SK-N-SH (cell line): ENCODE results near the gene FRMD8. TPM values are rescaled to one million over a fixed set of nuclear protein-coding genes. Genes with fewer than 3 reads are reported as not detected.
A peak's percentile ranks its signal among the peaks of the same experiment; 100 is the strongest.

ENCODE experiments used
- CTCF ChIA-PET: fragments of 300-600, 350-600 bp; formaldehyde crosslinking; extraction: SDS; loops from one replicate; lab custom pipeline; 2021; lab: Yijun Ruan, JAX
- POLR2A ChIA-PET: fragments of 350-600 bp; sonication (Branson Sonifier 250); formaldehyde crosslinking; extraction: SDS; loops from one replicate; lab custom pipeline; 2020; ENCODE audit warnings: antibody characterized with exemption, inconsistent platforms; lab: Yijun Ruan, JAX
- DNase-seq: peaks from one replicate; pipeline ENCODE4 v3.0.0; 2012
- H2AFZ ChIP-seq: fragments of 200-600 bp; sonication (generic); 2 replicates; pipeline ENCODE4 v1.8.1; 2016; ENCODE audit warnings: antibody characterized with exemption, mild to moderate bottlenecking, low read depth
- H3F3A ChIP-seq: fragments of 200-600 bp; sonication (generic); replicated peaks from 2 replicates; pipeline ENCODE3; 2016; ENCODE audit warnings: antibody characterized with exemption, mild to moderate bottlenecking; ENCODE audit not compliant: insufficient read depth
- H3K27ac ChIP-seq, 2 experiments: fragments of 200-500 bp in 1 of 2; fragments of 200-600 bp in 1 of 2; sonication (Bioruptor generic) in 1 of 2; sonication (generic), shearing (Covaris generic) in 1 of 2; 2 replicates each; pipeline versions ENCODE4 v1.5.1 to v1.6.1; 2014 to 2016; ENCODE audit warnings: low read depth in 2 of 2, inconsistent platforms in 1 of 2, low read length in 1 of 2, mild to moderate bottlenecking in 1 of 2, mixed read lengths in 1 of 2
- H3K27me3 ChIP-seq: fragments of 200-600 bp; sonication (generic), shearing (Covaris generic); 2 replicates; pipeline ENCODE4 v1.6.1; 2016; ENCODE audit warnings: mixed run types; ENCODE audit not compliant: insufficient read depth
- H3K36me3 ChIP-seq, 2 experiments: fragments of 200-500 bp in 1 of 2; fragments of 200-600 bp in 1 of 2; sonication (Bioruptor generic) in 1 of 2; sonication (generic) in 1 of 2; replicated peaks in 1 of 2; 2 replicates each; pipeline versions ENCODE3 to v1.5.1; 2014 to 2016; ENCODE audit warnings: low read length in 1 of 2, mild to moderate bottlenecking in 1 of 2; ENCODE audit not compliant: insufficient read depth in 2 of 2, control insufficient read depth in 1 of 2
- H3K4me1 ChIP-seq, 2 experiments: fragments of 200-500 bp in 1 of 2; fragments of 200-600 bp in 1 of 2; sonication (Bioruptor generic) in 1 of 2; sonication (generic), shearing (Covaris generic) in 1 of 2; 2 replicates each; pipeline versions ENCODE4 v1.5.1 to v1.6.1; 2014 to 2016; ENCODE audit warnings: low read depth in 1 of 2, low read length in 1 of 2, mixed run types in 1 of 2; ENCODE audit not compliant: insufficient read depth in 2 of 2, control insufficient read depth in 1 of 2
- H3K4me2 ChIP-seq: fragments of 200-600 bp; sonication (generic), shearing (Covaris generic); 2 replicates; pipeline ENCODE4 v1.6.1; 2017; ENCODE audit warnings: mixed run types
- H3K4me3 ChIP-seq, 2 experiments: fragments of 200-500 bp in 1 of 2; fragments of 200-600 bp in 1 of 2; sonication (Bioruptor generic) in 1 of 2; sonication (generic), shearing (Covaris generic) in 1 of 2; 2 replicates each; pipeline versions ENCODE4 v1.5.1 to v1.8.1; 2014 to 2016; ENCODE audit warnings: low read depth in 2 of 2, inconsistent platforms in 1 of 2, low read length in 1 of 2, mild to moderate bottlenecking in 1 of 2, mixed read lengths in 1 of 2, moderate library complexity in 1 of 2
- H3K79me2 ChIP-seq: fragments of 200-600 bp; sonication (generic); 2 replicates; pipeline ENCODE4 v1.8.1; 2017; ENCODE audit warnings: mild to moderate bottlenecking; ENCODE audit not compliant: insufficient read depth
- H3K9ac ChIP-seq: fragments of 200-600 bp; sonication (generic); 2 replicates; pipeline ENCODE4 v1.6.1; 2017; ENCODE audit warnings: mixed run types
- H3K9me2 ChIP-seq: fragments of 200-600 bp; sonication (generic); 2 replicates; pipeline ENCODE4 v1.6.1; 2017; ENCODE audit warnings: mixed run types
- H3K9me3 ChIP-seq: fragments of 200-600 bp; sonication (generic); 2 replicates; pipeline ENCODE4 v1.6.1; 2017; ENCODE audit warnings: mixed run types, mild to moderate bottlenecking, moderate library complexity
- H4K20me1 ChIP-seq: fragments of 200-600 bp; sonication (generic); 2 replicates; pipeline ENCODE4 v1.6.1; 2017; ENCODE audit warnings: mild to moderate bottlenecking, mixed run types; ENCODE audit not compliant: insufficient read depth
- CHD2 ChIP-seq: fragments of 150-350 bp; IDR thresholded peaks from 2 replicates; pipeline ENCODE4 v1.6.1; 2018; ENCODE audit warnings: low read length; ENCODE audit not compliant: partially characterized antibody
- FOSL2 ChIP-seq: IDR thresholded peaks from 2 replicates; pipeline ENCODE4 v1.4.0; 2012; ENCODE audit warnings: low read depth, mild to moderate bottlenecking, moderate library complexity, borderline replicate concordance
- FOXM1 ChIP-seq: IDR thresholded peaks from 2 replicates; pipeline ENCODE4 v1.4.0; 2012; ENCODE audit warnings: low read depth, mild to moderate bottlenecking
- JUND ChIP-seq: IDR thresholded peaks from 2 replicates; pipeline ENCODE4 v1.4.0; 2012
- MEF2A ChIP-seq: IDR thresholded peaks from 2 replicates; pipeline ENCODE4 v1.4.0; 2012; ENCODE audit warnings: low read depth, borderline replicate concordance
- NFIC ChIP-seq: IDR thresholded peaks from 2 replicates; pipeline ENCODE4 v1.4.0; 2012; ENCODE audit warnings: borderline replicate concordance
- NRF1 ChIP-seq: IDR thresholded peaks from 2 replicates; pipeline ENCODE4 v1.6.1; 2012; ENCODE audit warnings: low read depth, mild to moderate bottlenecking, low read length
- POLR2AphosphoS5 ChIP-seq: IDR thresholded peaks from 2 replicates; pipeline ENCODE4 v1.6.1; 2012; ENCODE audit warnings: low read depth, low read length
- RAD21 ChIP-seq: IDR thresholded peaks from 2 replicates; pipeline ENCODE4 v1.6.1; 2012; ENCODE audit warnings: mild to moderate bottlenecking, low read length
- RCOR1 ChIP-seq: fragments of 150-350 bp; IDR thresholded peaks from 2 replicates; pipeline ENCODE4 v1.6.1; 2017; ENCODE audit warnings: antibody characterized with exemption, low read length
- SIN3A ChIP-seq: IDR thresholded peaks from 2 replicates; pipeline ENCODE4 v1.6.1; 2012; ENCODE audit warnings: low read depth, mild to moderate bottlenecking, low read length, moderate library complexity, borderline replicate concordance
- ZBTB33 ChIP-seq: IDR thresholded peaks from 2 replicates; pipeline ENCODE4 v1.4.0; 2012; ENCODE audit warnings: low read depth, borderline replicate concordance
- WGBS: methylation state at CpG from one replicate; pipeline ENCODE4 v1.1.6; 2017; ENCODE audit warnings: low lambda C conversion rate; 5-methylcytosine and 5-hydroxymethylcytosine counted together
- polyA plus RNA-seq, 3 experiments: library from polyadenylated mRNA; depleted of rRNA; stranded (reverse); fragments of >200 nt; gene quantifications; 2 replicates each; pipeline ENCODE4 v1.2.3, GENCODE V29; 2012
- TF ChIP-seq, protein P1 (sequence below): fragments of 200-600 bp; sonication (generic); IDR thresholded peaks from 2 replicates; pipeline ENCODE4 v1.6.1; 2017; ENCODE audit warnings: antibody characterized with exemption, mild to moderate bottlenecking, moderate library complexity
- TF ChIP-seq, protein P2 (sequence below): fragments of 150-350 bp; IDR thresholded peaks from 2 replicates; pipeline ENCODE4 v1.6.1; 2016; ENCODE audit warnings: mild to moderate bottlenecking, low read depth, low read length

FRMD8 gene
- polyA plus RNA-seq, 1 of the 3 experiments (the other 2 are of a cell fraction), result 19.0 TPM

DNA sequence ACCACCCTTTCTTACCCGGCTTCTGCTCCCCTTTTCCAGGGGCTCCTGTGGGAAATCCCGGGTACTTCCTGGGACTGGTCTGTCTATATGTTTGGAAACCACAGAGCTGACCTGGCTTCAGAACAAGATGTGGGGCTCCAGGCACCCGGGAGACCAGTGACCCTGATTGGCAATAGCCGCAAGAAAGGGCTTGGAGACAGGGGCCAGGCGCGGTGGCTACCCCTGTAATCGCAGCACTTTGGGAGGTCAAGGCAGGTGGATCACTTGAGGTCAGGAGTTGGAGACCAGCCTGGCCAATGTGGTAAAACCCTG, 33.0 kb downstream of the FRMD8 start (continued):
- TF ChIP-seq, protein P1, sequence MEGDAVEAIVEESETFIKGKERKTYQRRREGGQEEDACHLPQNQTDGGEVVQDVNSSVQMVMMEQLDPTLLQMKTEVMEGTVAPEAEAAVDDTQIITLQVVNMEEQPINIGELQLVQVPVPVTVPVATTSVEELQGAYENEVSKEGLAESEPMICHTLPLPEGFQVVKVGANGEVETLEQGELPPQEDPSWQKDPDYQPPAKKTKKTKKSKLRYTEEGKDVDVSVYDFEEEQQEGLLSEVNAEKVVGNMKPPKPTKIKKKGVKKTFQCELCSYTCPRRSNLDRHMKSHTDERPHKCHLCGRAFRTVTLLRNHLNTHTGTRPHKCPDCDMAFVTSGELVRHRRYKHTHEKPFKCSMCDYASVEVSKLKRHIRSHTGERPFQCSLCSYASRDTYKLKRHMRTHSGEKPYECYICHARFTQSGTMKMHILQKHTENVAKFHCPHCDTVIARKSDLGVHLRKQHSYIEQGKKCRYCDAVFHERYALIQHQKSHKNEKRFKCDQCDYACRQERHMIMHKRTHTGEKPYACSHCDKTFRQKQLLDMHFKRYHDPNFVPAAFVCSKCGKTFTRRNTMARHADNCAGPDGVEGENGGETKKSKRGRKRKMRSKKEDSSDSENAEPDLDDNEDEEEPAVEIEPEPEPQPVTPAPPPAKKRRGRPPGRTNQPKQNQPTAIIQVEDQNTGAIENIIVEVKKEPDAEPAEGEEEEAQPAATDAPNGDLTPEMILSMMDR, result no peak
- TF ChIP-seq, protein P2, sequence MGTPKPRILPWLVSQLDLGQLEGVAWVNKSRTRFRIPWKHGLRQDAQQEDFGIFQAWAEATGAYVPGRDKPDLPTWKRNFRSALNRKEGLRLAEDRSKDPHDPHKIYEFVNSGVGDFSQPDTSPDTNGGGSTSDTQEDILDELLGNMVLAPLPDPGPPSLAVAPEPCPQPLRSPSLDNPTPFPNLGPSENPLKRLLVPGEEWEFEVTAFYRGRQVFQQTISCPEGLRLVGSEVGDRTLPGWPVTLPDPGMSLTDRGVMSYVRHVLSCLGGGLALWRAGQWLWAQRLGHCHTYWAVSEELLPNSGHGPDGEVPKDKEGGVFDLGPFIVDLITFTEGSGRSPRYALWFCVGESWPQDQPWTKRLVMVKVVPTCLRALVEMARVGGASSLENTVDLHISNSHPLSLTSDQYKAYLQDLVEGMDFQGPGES, result no peak
- no peak for TF ChIP-seq ZBTB33

DNA sequence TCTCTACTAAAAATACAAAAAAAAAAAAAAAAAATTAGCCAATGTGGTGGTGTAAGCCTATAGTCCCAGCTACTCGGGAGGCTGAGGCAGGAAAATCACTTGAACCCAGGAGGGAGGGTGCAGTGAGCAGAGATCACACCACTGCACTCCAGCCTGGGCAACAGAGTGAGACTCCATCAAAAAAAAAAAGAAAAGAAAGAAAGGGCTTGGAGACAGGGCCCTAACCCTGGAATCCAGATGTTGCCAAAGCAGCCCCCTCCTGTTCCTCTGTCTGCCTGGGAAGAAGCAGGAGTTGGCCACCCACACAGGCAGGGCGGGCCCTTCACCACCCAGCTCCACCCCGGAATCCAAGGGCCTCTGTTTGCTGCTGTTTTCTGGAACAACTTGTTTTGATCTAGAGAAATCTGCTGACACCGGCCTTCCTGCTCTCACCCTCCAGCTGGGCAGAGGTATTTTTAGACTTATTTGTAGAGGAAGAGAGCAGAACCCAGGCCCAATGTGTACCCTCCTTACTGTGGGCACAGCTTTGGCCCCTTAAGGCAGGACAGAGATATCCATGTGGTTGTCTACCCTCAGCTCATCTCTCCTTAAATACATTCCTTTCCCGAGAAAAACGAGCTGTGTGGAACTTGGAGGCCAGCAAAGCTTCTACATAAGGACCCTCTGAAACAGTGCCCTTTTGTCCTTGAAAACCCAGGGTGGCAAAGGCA, 33.5 kb downstream of the FRMD8 start:
- Histone ChIP-seq H3K9ac (peak overlapping the region; percentile 98), H3K27ac (peak overlapping the region; percentile 100), H3K4me2 (peak overlapping the region; percentile 94), H3K79me2 (peaks cover 89% of the 10 kb centered on the region), H2AFZ (no peak overlapping the region), H3K27me3 (no peaks in the 10 kb centered on the region), H3K9me2 (no peaks in the 10 kb centered on the region), H3K36me3 (peaks cover 9 to 19% of the 10 kb centered on the region in 2 experiments), H3K4me3 (peak overlapping the region; percentile 13; a peak in 3 of 4 replicates), H3F3A (peaks cover 62% of the 10 kb centered on the region), H3K9me3 (no peaks in the 10 kb centered on the region), H3K4me1 (peaks cover 50 to 61% of the 10 kb centered on the region in 2 experiments), H4K20me1 (peaks cover 23% of the 10 kb centered on the region)
- ChIA-PET CTCF (interaction anchor here (1.0 to 13.0 kb wide), 10 partner anchors 31 to 104 kb away, joined by 3 to 223 read pairs (median 6); partner anchors contain the start of genes MALAT1 and SLC25A45), POLR2A (interaction anchor here (0.6 to 17.2 kb wide), 8 partner anchors 24 to 105 kb away, joined by 3 to 1027 read pairs (median 6); partner anchors contain the start of genes MALAT1 and SCYL1)
- peak; percentile 37; the same call in 1 of the 2 replicates for TF ChIP-seq POLR2AphosphoS5
- TF ChIP-seq RAD21, result no peak
- 19% methylated on average over 6 of the region's 6 CpGs for WGBS
- peak; percentile 46 for DNase-seq

GRCh38 chr11:65420506-65420905, 34.1 kb downstream of the FRMD8 start:
- Histone ChIP-seq H2AFZ (no peak overlapping the region), H3K27ac (peak overlapping the region; percentile 100), H3F3A (peaks cover 68% of the 10 kb centered on the region), H3K9me2 (no peaks in the 10 kb centered on the region), H3K79me2 (peaks cover 95% of the 10 kb centered on the region), H3K27me3 (no peaks in the 10 kb centered on the region), H3K4me2 (peak overlapping the region; percentile 94), H3K36me3 (peaks cover 15 to 25% of the 10 kb centered on the region in 2 experiments), H3K9ac (peak overlapping the region; percentile 98), H3K4me1 (peaks cover 50 to 61% of the 10 kb centered on the region in 2 experiments), H4K20me1 (peaks cover 29% of the 10 kb centered on the region), H3K9me3 (no peaks in the 10 kb centered on the region), H3K4me3 (peak overlapping the region in 1 of 2 experiments; percentile 35; a peak in 2 of 4 replicates)
- whole genome bisulfite sequencing, result 82% methylated on average over 2 of the region's 2 CpGs
- TF ChIP-seq CHD2 (no peak), NRF1 (no peak), NFIC (no peak), FOSL2 (no peak), JUND (no peak), SIN3A (no peak), RCOR1 (no peak), FOXM1 (no peak), MEF2A (no peak)
- ChIA-PET POLR2A (interaction anchor here (0.6 to 17.2 kb wide), 6 partner anchors 29 to 104 kb away, joined by 3 to 1027 read pairs (median 4); partner anchors contain the start of genes MALAT1 and SCYL1), CTCF (interaction anchor here (0.6 to 13.0 kb wide), 9 partner anchors 37 to 105 kb away, joined by 3 to 223 read pairs (median 5); partner anchors contain the start of genes MALAT1 and SLC25A45)
- no peak for DNase-seq
